ENCODE results near the gene GOLT1A.

GOLT1A gene

DNA sequence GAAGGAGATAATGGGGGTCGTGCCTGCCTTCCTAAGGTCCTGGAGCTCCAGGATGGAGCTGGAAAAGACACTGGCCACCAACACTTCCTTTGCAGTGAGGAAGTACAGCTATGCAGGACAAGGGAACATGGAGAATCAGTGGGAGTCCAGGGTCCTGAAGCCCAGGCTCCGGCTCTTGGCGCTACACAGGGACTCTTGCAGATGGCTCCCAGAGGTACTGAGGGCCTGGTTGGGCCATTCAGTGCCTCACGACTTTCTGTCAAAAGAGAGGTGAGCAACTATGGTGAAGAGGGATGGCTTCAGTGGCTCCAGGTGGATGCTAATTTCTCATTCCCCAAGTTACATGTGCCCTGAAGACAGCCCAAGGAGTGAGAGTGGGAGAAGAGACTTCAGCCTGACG, 60.1 kb downstream of the GOLT1A start:
- no peak for DNase-seq

DNA sequence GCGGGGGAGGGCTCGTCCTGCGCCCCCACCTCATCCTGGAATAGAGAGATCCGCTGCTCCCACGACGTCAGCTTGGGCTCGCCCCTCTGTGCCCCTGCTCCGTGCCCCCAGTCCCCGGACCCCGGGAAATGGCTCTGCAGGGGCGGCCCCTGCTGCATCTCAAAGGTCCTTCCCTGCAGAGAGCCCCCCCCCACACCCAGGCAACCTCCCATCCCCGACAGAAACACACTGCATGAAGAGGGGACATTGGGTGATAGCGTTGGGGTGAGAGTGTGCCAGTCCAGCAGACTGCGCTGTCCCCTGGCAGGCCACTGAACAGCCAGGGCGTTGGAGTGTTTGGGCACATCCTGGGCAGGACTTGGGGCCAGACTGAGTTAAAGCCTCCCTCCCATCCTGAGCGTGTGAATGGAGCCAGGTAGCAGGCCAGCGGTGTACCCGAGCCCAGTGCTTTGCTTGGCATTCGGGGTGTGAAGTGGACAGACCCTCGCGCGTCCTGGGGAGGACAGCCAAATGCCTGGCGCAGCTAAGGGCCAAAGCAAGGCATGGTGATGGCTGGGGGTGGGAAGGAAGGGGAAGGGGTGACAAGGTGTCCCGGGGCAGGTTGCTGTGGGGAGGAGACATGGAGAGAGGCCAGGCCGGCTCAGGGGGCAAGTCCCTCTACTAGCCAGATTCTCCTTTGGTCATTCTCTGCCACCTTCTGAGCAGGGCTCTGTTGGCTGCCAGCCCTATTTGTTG, 61.3 kb downstream of the GOLT1A start:
- DNase-seq: no peak

DNA sequence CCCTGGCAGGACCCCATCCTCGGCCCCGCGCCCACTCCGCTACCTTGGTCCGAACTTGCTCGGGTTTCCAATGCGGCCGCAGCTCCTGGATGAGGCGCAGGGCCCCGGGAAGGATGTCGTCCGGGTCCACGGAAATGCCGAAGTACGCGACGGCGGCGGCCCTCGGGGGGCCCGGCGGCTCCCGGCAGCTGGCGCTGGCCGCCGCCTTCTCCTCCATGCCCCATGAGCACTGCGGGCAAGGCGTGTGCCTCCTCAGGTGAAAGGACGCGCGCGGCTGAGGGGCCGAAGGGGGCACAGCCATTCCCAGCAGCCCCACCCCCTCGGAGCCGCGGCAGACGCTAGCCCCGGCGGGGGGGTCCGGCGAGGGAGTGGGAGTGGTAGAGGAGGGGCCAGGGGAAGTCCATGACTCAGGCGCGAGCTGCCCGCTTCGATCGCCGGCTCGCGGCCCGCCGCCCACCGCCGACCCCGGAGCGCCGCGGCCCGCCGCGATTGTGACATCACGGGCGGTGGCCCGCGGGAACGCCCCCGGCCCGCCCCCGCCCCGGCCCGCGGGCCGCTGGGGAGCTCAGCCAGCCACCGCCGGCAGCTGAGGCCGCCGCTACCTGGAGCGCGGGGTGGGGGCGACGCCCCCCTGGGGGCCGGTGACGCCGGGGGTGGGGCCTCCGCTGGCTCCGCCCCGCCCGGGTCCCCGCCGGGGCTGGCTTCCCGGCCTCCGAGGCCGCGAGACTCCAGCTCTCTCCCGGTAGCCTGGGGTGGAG, 62.1 kb downstream of the GOLT1A start, which contains the start of gene ETNK2:
Gene ETNK2, minus strand, starts transcription at position 493 of the 758 bp plus-strand sequence. Its CDS starts 192 bp downstream, at position 301.
- peak; percentile 66 for DNase-seq

DNA sequence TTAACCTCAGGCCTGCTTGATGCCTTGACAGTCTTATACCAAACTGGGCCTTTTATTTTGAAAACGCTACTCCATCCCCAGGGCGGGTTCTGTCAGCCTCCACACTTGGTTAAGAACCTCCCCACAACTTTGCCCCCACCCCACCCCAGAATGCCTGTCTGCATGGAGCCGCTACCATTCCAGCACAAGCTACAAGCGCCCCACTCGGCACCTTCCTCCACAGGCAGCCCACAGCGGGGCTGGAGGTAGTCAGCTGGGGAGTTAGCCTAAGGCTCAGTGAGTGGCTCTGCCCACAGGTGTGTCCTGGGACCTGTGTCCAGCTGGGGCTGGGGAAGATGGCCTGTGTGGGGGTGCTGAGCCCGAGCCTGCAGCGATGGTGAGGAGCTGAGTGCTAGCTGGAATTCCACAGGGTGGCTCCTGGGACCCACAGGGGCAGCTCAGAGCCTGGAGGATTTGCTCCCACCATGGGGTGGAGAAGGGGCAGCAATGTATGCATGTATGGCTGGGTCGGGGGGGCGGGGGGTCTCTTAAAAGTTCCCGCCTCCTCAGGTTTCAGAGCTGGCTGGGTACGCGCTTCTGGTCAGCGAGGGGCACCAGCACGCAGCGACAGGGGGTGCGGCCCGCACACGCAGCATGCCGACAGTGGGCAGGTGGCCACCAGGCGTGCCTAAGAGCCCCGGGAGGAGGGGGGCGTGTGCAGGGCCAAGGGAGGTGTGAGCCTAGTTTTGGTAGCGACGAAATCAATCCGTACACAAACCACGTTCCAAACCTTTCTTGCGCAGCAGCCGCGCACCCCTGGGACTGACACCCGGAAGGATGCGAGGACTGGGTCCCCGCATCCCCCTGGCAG, 62.9 kb downstream of the GOLT1A start:
- DNase-seq: peak; percentile 7

DNA sequence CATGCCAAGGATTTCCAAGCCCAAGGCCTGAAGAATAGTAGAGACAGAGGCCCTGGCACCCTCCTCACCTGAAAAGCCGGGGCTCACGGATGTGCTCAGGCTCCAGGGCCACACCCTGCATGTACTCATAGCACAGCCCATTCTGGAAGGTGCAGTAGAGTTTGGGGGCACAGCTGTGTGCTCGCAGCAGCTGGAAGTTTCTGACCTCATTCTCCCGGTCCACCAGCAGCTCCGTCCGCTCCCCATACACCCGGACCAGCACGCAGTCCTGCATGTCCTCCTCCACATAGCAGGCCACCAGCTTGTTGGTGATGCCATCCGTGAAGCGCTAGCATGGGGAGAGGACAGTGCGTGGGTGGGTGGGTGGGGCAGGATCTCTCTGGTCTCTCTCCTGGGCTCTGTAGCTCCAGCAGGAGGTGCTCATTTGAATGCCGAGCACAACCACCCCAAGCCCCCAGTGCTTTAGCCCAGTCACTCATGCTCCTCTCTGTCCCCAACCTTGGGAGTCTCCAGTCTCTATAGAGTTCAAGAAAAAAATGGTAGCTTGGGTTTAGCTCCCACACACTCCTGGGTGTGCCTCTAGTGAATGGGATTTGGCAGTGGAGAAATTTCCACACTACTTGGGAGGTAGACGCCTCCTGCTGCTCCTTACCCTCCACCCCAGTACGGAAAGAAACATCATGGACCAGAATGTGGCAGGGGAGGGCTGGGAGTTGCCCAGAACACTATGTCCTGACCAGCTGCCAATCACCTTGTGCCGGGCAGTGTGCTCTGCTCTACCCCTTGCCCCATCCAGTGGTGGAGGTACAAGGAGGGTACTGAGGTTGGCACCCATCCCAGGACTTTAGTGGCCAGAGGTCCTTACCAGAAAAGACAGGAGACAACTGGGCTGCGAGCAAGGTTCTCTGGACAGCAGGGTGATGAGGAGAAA, 63.9 kb downstream of the GOLT1A start:
- no peak for DNase-seq

DNA sequence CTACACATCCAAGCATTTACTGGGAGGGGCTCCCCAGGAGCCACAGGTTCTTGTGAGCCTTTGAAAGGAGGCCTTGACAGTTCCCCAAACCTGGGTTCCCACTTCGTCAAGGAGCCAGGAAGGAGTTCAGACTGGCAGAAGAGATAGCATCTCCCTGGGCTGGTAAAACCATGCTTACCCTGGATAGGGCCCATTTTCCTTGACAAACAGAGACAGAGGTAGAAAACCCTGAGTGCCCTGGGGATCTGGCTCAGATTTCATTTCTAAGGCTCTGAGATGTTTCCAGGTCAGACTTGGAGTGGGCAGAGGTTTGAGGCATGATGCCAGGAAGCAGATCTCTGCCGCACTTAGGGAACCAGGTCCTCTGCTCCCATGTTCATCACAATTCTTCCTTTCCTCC, 64.7 kb downstream of the GOLT1A start:
- DNase-seq: no peak
